NCI-H2081 treated with DMSO at 0.1 percent for 48 hours (cell line): ENCODE results near the gene SMIM44.
"Not testable (repeated sequence)": the region's sequence is repeated elsewhere in the genome, so short reads cannot be mapped to it uniquely, and the experiment has no call there.

ENCODE experiments used
- DNase-seq: peaks from one replicate; lab custom pipeline; 2025; lab: John Stamatoyannopoulos, UW

The SMIM44 gene

GRCh38 chr19:3483226-3483628 is at the start of gene SMIM44:
Gene SMIM44, minus strand, starts transcription at chr19:3483441. Its CDS starts 38 bp downstream, at chr19:3483403.
- DNase-seq: no peak

GRCh38 chr19:3533033-3533432 is 49.8 kb upstream of the SMIM44 start:
- no peak for DNase-seq

- DNase-seq: no peak
Observed at GRCh38 chr19:3532154-3532786, 49.0 kb upstream of the SMIM44 start.

DNA sequence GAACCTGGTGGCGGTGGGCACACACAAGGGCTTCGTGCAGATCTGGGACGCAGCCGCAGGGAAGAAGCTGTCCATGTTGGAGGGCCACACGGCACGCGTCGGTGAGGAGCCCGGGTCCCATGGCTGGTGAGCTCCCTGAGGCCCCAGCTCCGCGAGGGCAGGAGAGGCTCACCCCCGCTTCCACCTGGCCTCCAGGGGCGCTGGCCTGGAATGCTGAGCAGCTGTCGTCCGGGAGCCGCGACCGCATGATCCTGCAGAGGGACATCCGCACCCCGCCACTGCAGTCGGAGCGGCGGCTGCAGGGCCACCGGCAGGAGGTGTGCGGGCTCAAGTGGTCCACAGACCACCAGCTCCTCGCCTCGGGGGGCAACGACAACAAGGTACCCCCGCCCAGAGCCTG is 48.5 kb upstream of the SMIM44 start:
- no peak for DNase-seq

DNA sequence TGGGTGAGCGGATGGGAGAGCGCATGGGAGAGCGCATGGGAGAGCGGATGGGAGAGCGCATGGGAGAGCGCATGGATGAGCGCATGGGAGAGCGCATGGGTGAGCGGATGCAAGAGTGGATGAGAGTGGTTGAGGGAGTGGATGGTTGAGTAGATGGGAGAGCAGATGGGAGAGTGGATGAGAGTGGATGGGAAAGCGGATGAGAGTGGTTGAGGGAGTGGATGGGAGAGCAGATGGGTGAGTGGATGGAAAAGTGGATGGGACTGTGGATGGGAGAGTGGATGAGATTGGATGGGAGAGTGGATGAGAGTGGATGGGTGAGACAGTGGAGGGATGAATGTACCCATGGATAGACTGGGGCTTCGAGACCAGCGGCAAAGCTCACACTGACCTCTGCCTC is 47.1 kb upstream of the SMIM44 start:
- no peak for DNase-seq

DNA sequence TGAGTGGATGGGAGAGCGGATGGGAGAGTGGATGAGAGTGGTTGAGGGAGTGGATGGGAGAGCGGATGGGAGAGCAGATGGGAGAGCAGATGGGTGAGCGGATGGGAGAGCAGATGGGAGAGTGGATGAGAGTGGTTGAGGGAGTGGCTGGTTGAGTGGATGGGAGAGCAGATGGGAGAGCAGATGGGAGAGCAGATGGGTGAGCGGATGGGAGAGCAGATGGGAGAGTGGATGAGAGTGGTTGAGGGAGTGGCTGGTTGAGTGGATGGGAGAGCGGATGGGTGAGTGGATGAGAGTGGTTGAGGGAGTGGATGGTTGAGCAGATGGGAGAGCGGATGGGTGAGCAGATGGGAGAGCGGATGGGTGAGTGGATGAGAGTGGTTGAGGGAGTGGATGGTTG is 46.1 kb upstream of the SMIM44 start:
- DNase-seq: not testable (repeated sequence)

- no peak for DNase-seq
Observed at GRCh38 chr19:3528539-3529211, 45.4 kb upstream of the SMIM44 start.

- no peak for DNase-seq
Observed at GRCh38 chr19:3528080-3528479, 44.8 kb upstream of the SMIM44 start.

- DNase-seq: no peak
Observed at GRCh38 chr19:3527238-3527910, 44.1 kb upstream of the SMIM44 start.

GRCh38 chr19:3526507-3527237 is 43.4 kb upstream of the SMIM44 start:
- DNase-seq: no peak

GRCh38 chr19:3524904-3525451 is 41.7 kb upstream of the SMIM44 start:
- no peak for DNase-seq

- no peak for DNase-seq
Observed at GRCh38 chr19:3524078-3524842, 41.0 kb upstream of the SMIM44 start.

GRCh38 chr19:3523361-3524077 is 40.3 kb upstream of the SMIM44 start:
- no peak for DNase-seq

DNA sequence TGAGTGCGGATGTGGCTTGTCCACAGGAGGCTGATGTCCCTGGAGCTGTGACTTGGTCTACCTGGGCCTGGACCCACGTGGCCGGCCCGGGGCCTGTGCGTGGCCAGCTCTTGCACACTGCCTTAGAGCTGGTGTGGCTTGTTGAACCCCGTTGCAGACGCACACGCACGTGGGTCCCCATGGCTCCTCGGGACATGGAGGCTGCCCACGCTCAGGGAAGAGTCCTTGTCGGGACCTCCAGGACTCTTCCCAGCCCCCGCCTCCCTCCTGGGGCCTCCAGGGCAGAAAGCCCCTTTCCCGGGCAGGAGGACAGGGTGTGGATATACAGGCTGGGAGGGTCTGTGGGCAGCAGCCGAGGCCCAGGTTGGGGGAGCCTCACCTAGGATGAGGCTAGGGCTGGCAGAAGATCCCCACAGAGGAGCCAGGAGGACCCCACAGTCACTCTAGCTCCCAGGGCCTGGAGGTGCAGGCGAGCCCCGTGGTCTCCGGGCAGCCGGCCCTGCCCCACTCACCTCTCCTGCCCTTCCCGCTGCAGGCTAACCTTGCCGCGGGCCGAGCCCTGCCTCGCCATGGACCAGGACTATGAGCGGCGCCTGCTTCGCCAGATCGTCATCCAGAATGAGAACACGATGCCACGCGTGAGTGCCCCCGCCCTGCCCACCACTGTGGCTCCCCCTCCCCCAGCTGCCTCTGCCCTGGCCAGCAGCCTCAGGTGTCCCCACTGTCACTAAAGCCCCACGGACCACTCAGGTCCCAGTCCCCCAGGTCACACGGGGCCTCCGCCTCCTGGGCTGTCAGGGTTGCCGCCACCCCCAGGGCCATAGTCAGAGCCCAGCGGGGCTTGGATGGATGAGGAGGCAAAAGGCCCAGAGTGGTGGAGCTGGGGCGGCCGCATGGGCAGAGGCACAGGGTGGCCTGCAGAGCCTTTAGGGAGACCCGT is 39.5 kb upstream of the SMIM44 start:
- DNase-seq: no peak

- no peak for DNase-seq
Observed at GRCh38 chr19:3521104-3521445, 37.8 kb upstream of the SMIM44 start.

- DNase-seq: no peak
Observed at GRCh38 chr19:3520166-3521103, 37.2 kb upstream of the SMIM44 start.

DNA sequence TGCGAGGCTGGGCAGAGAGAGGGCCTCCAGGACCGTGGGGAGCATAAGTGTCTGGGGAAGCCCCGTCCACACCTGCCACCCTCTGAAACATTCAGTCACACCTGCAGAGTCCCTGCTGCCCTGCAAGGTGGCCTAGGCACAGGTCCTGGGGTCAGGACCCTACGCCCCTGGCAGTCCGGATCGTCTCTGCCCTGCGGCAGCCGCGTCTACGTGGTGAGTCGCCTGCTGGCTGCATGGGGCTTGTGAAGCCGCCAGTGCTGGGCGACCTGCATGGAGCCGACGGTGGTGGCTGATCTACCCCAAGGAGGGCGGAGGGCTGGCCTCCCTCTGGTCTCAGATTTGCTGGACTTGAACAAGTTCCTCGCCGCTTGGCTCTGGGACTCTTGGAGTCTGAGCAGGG is 35.9 kb upstream of the SMIM44 start:
- DNase-seq: no peak

- DNase-seq: no peak
Observed at GRCh38 chr19:3518659-3519058, 35.4 kb upstream of the SMIM44 start.

- DNase-seq: no peak
Observed at GRCh38 chr19:3518255-3518654, 35.0 kb upstream of the SMIM44 start.
